ENCODE results near the gene CYFIP2. TPM values are rescaled to one million over a fixed set of nuclear protein-coding genes. Genes with fewer than 3 reads are reported as not detected.

The CYFIP2 gene
- total and polyA plus RNA-seq, 2 of the 8 experiments (the other 6 are each of a cell fraction or from before 2014, with no cell fraction given): 45.1 to 80.6 TPM

GRCh38 chr5:157371655-157372471, 105.9 kb downstream of the CYFIP2 start (continued):
- TF ChIP-seq CTCF (IDR thresholded peaks at IDR 0.05; ENCODE audit: control extremely low read depth in 1 of 3, insufficient read depth in 1 of 3, low read depth in 1 of 3, low read length in 3 of 3): no peak
- TF ChIP-seq HDAC6 (IDR thresholded peaks at IDR 0.05; ENCODE audit: low read depth, low read length): no peak
- TF ChIP-seq TBP (IDR thresholded peaks at IDR 0.05; ENCODE audit: low read depth, low read length): no peak
- no peak for TF ChIP-seq POLR2AphosphoS5 (IDR thresholded peaks at IDR 0.05; ENCODE audit: low read depth, low read length)
- TF ChIP-seq ASH2L (IDR thresholded peaks at IDR 0.05; ENCODE audit: low read length): no peak
- no peak for TF ChIP-seq KDM4A (IDR thresholded peaks at IDR 0.05; ENCODE audit: low read depth, low read length, severe bottlenecking)
- no peak for TF ChIP-seq KDM5A (IDR thresholded peaks at IDR 0.05; ENCODE audit: low read length)
- TF ChIP-seq RXRA (IDR thresholded peaks at IDR 0.05; ENCODE audit: insufficient read depth, low read depth, low read length): no peak
- no peak for TF ChIP-seq TEAD4 (IDR thresholded peaks at IDR 0.05; ENCODE audit: low read depth, low read length)

All from H1 (cell line).